Dedifferentiated amniotic fluid mesenchymal stem cell (primary cell): ENCODE data around the gene EIF4G3.
A peak's percentile ranks its signal among the peaks of the same experiment; 100 is the strongest.
"Not testable (repeated sequence)": the region's sequence is repeated elsewhere in the genome, so short reads cannot be mapped to it uniquely, and the experiment has no call there.

Experiments
- DNase-seq: peaks from one replicate; pipeline ENCODE4 v3.0.0-alpha.2; 2016; ENCODE audit errors: extremely low spot score

The EIF4G3 gene

GRCh38 chr1:21154717-21155116, 22.0 kb downstream of the EIF4G3 start:
- no peak for DNase-seq

DNA sequence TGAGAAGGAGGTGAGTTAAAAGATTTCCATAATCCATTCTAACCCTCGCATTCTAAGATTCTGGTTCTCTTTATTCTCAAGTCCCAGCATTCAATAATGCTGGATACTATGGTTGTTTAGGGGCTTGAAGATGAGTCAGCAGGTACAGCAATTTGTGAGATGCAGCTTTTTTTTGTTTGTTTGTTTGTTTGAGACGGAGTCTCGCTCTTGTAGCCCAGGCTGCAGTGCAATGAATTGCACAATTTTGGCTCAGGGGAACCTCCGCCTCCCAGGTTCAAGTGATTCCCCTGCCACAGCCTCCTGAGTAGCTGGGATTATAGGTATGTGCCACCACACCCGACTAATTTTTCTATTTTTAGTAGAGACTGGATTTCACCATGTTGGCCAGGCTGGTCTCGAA, 23.3 kb downstream of the EIF4G3 start:
- no peak for DNase-seq

GRCh38 chr1:21152423-21153100, 24.1 kb downstream of the EIF4G3 start:
- DNase-seq: no peak

- peak; percentile 96 for DNase-seq
Observed at GRCh38 chr1:21149855-21150432, 26.8 kb downstream of the EIF4G3 start.

GRCh38 chr1:21149430-21149854, 27.3 kb downstream of the EIF4G3 start:
- DNase-seq: peak; percentile 62

GRCh38 chr1:21143752-21144151, 32.9 kb downstream of the EIF4G3 start:
- no peak for DNase-seq

DNA sequence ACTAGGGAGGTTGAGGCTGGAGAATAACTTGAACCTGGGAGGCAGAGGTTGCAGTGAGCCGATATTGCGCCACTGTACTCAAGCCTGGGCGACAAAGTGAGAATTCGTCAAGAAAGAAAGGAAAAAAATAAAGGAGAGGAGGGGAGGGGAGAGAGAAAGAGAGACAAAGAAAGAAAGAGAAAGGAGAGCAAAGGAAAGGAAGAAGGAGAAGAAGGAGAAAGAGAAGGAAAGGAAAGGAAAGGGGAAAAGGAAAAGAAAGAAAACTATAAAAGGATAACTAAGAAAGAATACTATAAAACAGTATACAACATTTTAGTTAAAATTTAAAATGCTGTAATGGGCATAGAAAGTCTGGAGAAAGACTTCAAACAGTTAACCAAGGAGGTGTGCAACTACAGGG, 33.6 kb downstream of the EIF4G3 start:
- no peak for DNase-seq

- DNase-seq: no peak
Observed at GRCh38 chr1:21141030-21141429, 35.7 kb downstream of the EIF4G3 start.

DNA sequence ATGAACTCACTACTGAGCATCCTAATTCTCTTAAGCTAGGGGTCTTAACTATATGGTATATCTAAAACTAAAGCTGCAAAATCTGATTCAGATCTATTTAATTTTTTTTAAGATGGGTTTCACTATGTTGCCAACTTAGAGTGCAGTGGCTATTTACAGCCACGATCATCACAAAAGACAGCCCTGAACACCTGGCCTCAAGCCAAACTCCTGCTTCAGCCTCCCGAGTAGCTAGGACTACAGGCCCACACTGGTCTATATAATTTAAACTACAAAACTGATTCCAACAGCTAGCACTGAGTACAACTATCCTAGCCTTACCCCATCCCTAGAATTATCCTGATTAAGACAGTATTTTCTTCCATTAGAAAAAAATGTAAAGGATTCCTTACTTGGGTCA, 37.1 kb downstream of the EIF4G3 start:
- DNase-seq: no peak

GRCh38 chr1:21136344-21136743, 40.4 kb downstream of the EIF4G3 start:
- not testable (repeated sequence) for DNase-seq

DNA sequence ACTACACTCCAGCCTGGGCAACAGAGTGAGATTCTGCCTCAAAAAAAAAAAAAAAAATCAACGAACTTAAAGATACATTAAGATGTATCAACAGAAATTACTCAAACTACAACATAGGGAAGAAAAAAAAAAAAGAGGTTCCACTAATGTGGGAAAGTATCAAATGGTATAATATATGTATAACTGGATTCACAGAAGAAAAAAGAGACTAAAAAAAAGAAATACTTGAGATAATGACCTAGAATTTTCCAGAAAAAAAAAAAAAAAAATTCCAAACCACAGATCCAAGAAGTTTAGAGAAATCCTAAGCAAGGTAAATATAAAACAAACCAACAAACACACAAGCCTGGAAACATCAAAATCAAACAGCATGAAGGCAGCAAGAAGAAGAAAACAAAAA, 45.5 kb downstream of the EIF4G3 start:
- DNase-seq: no peak

DNA sequence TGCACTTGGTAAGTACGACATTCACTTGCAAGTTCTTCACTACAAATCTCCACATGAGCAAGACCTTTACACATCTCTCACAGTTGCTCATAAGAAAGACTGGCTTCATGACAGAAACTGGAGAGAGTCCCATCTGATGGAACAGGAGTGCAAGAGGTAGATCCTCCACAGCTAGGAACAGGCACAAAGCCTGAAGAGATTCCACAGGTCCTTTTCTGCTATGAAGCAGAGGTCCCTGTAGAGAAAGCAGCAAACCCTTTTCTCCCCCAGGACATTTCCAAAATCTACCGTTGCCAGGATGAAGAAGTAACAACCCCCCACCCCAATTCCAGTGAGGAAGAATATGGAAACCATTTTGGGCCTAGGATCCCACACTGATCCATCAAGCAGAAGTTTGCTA, 47.3 kb downstream of the EIF4G3 start:
- no peak for DNase-seq

GRCh38 chr1:21126324-21126723, 50.4 kb downstream of the EIF4G3 start:
- no peak for DNase-seq

GRCh38 chr1:21124846-21125245, 51.9 kb downstream of the EIF4G3 start:
- DNase-seq: no peak

GRCh38 chr1:21123287-21123948, 53.3 kb downstream of the EIF4G3 start:
- DNase-seq: no peak

GRCh38 chr1:21121764-21122471, 54.8 kb downstream of the EIF4G3 start:
- no peak for DNase-seq

DNA sequence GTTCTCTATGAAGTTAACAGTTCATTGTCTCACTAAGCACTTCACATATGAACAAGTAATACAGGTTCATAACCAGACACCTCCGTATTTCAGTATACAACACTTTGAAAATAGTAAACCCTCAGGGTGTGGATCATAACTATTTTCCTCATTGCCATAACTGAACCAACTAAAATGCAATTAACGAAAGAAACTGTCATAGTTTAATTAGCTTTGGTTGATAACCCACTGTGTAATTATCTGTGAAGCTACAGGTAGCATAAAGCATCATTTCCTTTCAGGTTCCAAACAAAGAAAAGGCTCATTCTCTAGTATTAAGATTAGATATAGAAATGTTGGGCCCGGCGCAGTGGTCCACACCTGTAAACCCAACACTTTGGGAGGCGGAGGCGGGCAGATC, 58.5 kb downstream of the EIF4G3 start:
- no peak for DNase-seq

DNA sequence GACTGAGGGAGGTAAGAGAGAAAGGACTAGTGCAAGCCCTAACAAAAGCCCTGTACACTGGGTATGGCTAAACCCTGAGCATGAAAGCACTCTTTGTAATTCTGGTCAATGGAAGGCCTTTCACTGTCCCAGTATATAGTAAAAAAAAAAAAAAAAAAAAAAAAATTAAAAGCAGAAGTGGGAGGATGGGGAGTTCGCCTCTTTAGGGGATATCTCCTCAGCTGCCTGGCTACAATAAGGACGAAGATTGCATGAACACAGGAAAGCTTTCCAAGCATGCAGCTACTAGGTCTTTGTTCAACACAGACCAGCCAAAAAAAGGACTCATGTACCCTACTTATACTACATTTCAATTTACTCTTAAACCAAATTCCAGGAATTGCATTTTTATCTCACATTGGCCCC, 59.1 kb downstream of the EIF4G3 start:
- no peak for DNase-seq

DNA sequence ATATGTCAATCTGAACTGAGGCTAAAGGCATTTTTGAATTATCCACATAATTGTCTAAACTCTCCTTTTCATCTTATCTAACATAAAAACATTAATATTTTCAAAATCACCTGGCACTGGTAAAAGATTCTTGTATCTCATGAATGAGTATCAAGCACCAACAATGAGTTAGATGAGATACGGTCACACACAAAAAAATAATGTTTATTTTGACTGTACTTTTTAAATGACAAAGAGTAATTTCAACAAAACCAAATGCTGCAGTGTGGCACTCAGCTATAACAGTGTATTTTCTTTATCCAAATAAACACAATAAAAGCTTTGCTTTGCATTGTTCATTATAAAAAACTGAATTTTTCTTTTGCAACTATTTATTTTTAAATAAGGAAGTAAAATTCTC, 59.5 kb downstream of the EIF4G3 start:
- no peak for DNase-seq

DNA sequence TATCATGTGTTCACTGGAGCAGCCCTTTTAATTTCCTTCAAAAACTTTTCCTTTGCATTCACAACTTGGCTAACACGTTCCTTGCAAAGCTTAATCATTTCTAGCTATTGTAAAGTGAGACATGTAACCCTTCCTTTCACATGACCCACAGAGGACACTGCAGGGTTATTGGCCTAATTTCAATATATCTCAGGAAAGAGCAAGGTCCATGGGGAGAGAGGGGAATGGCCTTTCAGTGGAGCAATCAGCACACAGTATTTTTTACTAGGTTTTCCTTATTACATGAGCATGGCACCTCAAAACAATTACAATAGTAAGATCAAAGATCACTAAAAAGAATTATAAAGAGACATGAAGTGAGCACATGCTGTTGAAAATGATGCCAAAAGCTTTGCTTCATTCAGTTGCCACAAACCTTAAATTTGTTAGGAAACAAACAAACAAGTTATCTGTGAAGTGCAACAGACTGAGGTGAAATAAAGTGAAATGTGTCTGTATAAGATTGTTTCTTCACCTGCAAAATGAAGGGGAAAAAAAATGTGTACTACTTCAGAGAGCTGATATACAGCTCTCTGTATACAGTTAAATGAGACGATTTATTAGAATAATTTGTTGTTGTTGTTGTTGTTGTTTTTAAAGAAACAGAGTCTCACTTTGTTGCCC, 61.5 kb downstream of the EIF4G3 start:
- no peak for DNase-seq

GRCh38 chr1:21114431-21114830, 62.3 kb downstream of the EIF4G3 start:
- DNase-seq: no peak

GRCh38 chr1:21110163-21110562, 66.5 kb downstream of the EIF4G3 start:
- DNase-seq: no peak
